SJSA1 (cell line): ENCODE measurements around the gene ABI3BP. TPM values are rescaled to one million over a fixed set of nuclear protein-coding genes. Genes with fewer than 3 reads are reported as not detected.
"Not testable (repeated sequence)": the region's sequence is repeated elsewhere in the genome, so short reads cannot be mapped to it uniquely, and the experiment has no call there.

Source experiments
- DNase-seq, 2 experiments: peaks; one replicate each; pipeline ENCODE4 v3.0.0-alpha.2; 2015 to 2020; ENCODE audit warnings: low spot score in 2 of 2, low read depth in 1 of 2
- H3K27ac ChIP-seq: fragments of 250-450 bp; sonication (Bioruptor Pico); 2 replicates; pipeline ENCODE4 v1.5.1; 2020; ENCODE audit warnings: mild to moderate bottlenecking, moderate library complexity
- H3K27me3 ChIP-seq: fragments of 250-450 bp; sonication (Bioruptor Pico); replicated peaks from 2 replicates; pipeline ENCODE4 v1.5.1; 2020; ENCODE audit warnings: mild to moderate bottlenecking, moderate library complexity
- H3K36me3 ChIP-seq: fragments of 250-450 bp; sonication (Bioruptor Pico); 2 replicates; pipeline ENCODE4 v1.5.1; 2020; ENCODE audit warnings: mild to moderate bottlenecking
- H3K4me1 ChIP-seq: fragments of 250-450 bp; sonication (Bioruptor Pico); replicated peaks from 2 replicates; pipeline ENCODE4 v1.6.1; 2021; ENCODE audit warnings: mild to moderate bottlenecking
- H3K4me3 ChIP-seq: fragments of 250-450 bp; sonication (Bioruptor Pico); 2 replicates; pipeline ENCODE4 v1.5.1; 2020; ENCODE audit warnings: mild to moderate bottlenecking
- H3K9me3 ChIP-seq: fragments of 250-450 bp; sonication (Bioruptor Pico); replicated peaks from 2 replicates; pipeline ENCODE4 v1.5.1; 2020; ENCODE audit warnings: mild to moderate bottlenecking
- total RNA-seq: library from RNA; depleted of rRNA; stranded (reverse); fragments of >200 nt; shearing (Covaris generic); gene quantifications from 2 replicates; pipeline ENCODE4 v1.2.3, GENCODE V29; 2014

Gene ABI3BP
- total RNA-seq, 1 experiment from 2014 or later, result 0.05 TPM

DNA sequence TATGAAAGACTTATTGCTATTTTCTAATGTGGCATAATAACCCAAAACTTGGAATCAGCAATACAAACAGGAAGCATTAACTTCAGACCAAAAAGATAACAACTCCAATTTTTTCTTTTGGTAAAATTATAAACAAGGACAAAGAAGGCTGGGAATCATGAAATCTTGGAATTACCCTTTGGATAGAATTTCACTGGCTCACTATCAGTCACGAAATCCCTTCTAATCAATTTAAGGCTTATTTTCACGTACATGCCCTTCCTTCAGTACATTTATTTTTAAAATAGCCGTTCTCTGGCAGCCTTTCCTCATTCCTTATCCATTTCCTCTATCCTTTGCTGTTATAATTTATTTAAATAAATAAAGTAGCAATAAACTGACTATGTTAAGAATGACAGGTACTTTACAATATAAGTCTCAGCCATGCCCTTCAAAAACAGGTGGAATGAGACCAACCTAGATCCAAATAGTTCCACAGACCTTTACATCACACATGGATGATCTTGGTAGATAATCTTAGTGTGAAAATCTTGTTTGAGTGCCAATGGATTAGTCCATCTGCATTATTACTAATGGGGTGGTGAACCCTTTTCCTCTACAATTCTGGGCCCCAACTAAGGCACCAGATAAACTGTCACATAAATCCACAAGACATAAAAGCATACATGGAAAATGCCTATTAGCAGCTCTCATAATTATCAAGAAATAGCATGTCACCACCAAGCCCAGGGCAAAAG, 38.9 kb downstream of the ABI3BP start:
- H3K4me3 ChIP-seq, result no peak overlapping the region
- no peaks in the 10 kb centered on the region for H3K36me3 ChIP-seq
- DNase-seq, result no peak
- H3K27ac ChIP-seq, result no peak overlapping the region
- H3K27me3 ChIP-seq, result no peaks in the 10 kb centered on the region
- no peaks in the 10 kb centered on the region for H3K4me1 ChIP-seq
- no peaks in the 10 kb centered on the region for H3K9me3 ChIP-seq

GRCh38 chr3:100953103-100953502, 40.1 kb downstream of the ABI3BP start:
- Histone ChIP-seq H3K27ac (no peak overlapping the region), H3K4me1 (no peaks in the 10 kb centered on the region), H3K9me3 (no peaks in the 10 kb centered on the region), H3K27me3 (no peaks in the 10 kb centered on the region), H3K36me3 (no peaks in the 10 kb centered on the region), H3K4me3 (no peak overlapping the region)
- DNase-seq, result no peak

DNA sequence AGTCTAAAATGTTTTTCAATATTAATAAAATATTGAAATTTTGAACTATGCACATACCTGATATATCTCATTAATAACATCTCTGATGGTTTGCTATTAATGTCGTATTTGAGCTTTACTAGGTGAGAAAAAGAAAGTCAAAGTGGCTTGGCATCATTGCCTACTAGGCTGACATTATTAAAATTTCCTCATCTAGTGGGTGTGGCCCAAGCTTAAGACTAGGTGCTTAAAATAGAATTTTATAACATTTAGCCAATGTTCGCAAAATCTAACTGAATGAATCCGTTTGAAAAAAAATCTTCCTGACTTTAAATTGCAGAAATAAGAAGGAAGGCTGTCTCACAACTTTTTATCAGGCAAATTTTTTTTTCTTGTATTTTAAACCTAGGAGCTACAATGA, 46.1 kb downstream of the ABI3BP start:
- H3K4me1 ChIP-seq, result no peaks in the 10 kb centered on the region
- H3K36me3 ChIP-seq, result no peaks in the 10 kb centered on the region
- DNase-seq, result no peak
- no peaks in the 10 kb centered on the region for H3K9me3 ChIP-seq
- no peaks in the 10 kb centered on the region; the same call in 1 of the 2 replicates for H3K27me3 ChIP-seq
- H3K27ac ChIP-seq, result no peak overlapping the region
- no peak overlapping the region for H3K4me3 ChIP-seq

GRCh38 chr3:100946096-100946495, 47.1 kb downstream of the ABI3BP start:
- H3K27ac ChIP-seq, H3K36me3 ChIP-seq, H3K4me3 ChIP-seq, H3K9me3 ChIP-seq, H3K4me1 ChIP-seq, H3K27me3 ChIP-seq, DNase-seq: not testable (repeated sequence)

- H3K4me1 ChIP-seq, result no peaks in the 10 kb centered on the region
- H3K27me3 ChIP-seq, result no peaks in the 10 kb centered on the region; the same call in 1 of the 2 replicates
- H3K4me3 ChIP-seq, result no peak overlapping the region
- no peak overlapping the region for H3K27ac ChIP-seq
- H3K36me3 ChIP-seq, result no peaks in the 10 kb centered on the region
- H3K9me3 ChIP-seq, result no peaks in the 10 kb centered on the region
- DNase-seq, result no peak
Observed at GRCh38 chr3:100941451-100941850, 51.8 kb downstream of the ABI3BP start.

- H3K27ac ChIP-seq, result no peak overlapping the region
- no peaks in the 10 kb centered on the region for H3K36me3 ChIP-seq
- H3K4me1 ChIP-seq, result no peaks in the 10 kb centered on the region
- H3K9me3 ChIP-seq, result no peaks in the 10 kb centered on the region
- H3K4me3 ChIP-seq, result no peak overlapping the region
- no peaks in the 10 kb centered on the region; the same call in 1 of the 2 replicates for H3K27me3 ChIP-seq
- no peak for DNase-seq
Observed at GRCh38 chr3:100941041-100941440, 52.2 kb downstream of the ABI3BP start.

DNA sequence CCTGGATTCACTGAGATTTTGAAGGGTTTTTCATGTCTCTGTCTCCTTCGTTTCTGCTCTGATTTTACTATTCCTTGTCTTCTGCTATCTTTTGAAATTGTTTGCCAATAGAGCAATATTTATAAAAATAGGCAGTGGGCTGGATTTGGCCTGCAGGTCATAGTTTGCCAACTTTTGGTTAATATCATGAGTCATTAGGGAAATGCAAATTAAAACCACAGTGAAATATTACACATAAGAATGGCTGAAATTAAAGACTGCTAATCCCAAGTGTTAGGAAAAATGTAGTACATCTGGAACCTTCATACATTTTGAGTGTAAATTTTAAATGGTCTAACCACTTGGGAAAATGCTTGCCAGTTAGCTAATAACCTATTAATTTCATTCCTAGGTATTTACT, 56.3 kb downstream of the ABI3BP start:
- H3K9me3 ChIP-seq, result no peaks in the 10 kb centered on the region

GRCh38 chr3:100932491-100932890, 60.7 kb downstream of the ABI3BP start:
- no peak for DNase-seq
- H3K4me1 ChIP-seq, result no peaks in the 10 kb centered on the region
- H3K27ac ChIP-seq, result no peak overlapping the region
- no peaks in the 10 kb centered on the region for H3K36me3 ChIP-seq
- H3K9me3 ChIP-seq, result no peaks in the 10 kb centered on the region
- no peaks in the 10 kb centered on the region for H3K27me3 ChIP-seq
- H3K4me3 ChIP-seq, result no peak overlapping the region

More for the DNA sequence above, 56.3 kb downstream of the ABI3BP start:
- Histone ChIP-seq H3K27ac (no peak overlapping the region), H3K36me3 (no peaks in the 10 kb centered on the region), H3K4me1 (no peaks in the 10 kb centered on the region), H3K4me3 (no peak overlapping the region), H3K27me3 (no peaks in the 10 kb centered on the region)
- DNase-seq, result no peak

GRCh38 chr3:100928638-100929428, 64.4 kb downstream of the ABI3BP start:
- no peaks in the 10 kb centered on the region for H3K4me1 ChIP-seq
- no peak overlapping the region for H3K27ac ChIP-seq
- H3K4me3 ChIP-seq, result no peak overlapping the region
- no peak for DNase-seq
- H3K9me3 ChIP-seq, result no peaks in the 10 kb centered on the region
- H3K27me3 ChIP-seq, result no peaks in the 10 kb centered on the region
- H3K36me3 ChIP-seq, result no peaks in the 10 kb centered on the region

DNA sequence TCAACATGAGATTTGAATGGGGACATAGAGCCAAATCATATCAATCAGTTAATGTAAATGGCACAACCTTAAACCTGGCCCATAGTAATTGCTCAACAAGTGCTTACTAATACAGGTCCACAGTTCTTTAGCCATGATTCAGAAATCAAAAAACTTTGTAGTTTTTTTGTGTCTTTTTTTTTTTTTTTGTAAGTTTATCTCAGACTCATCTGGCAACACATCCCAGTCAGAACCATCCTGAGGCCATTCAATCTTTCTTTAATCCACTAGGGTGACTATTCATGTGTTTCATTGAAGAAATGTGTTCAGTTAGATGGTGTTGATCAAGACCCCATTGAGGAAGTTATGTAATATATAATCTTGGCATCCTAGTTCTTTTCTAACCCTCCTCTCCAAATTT, 65.4 kb downstream of the ABI3BP start:
- no peak overlapping the region for H3K4me3 ChIP-seq
- H3K9me3 ChIP-seq, result no peaks in the 10 kb centered on the region
- H3K4me1 ChIP-seq, result no peaks in the 10 kb centered on the region
- no peaks in the 10 kb centered on the region for H3K27me3 ChIP-seq
- DNase-seq, result no peak
- no peaks in the 10 kb centered on the region for H3K36me3 ChIP-seq
- no peak overlapping the region for H3K27ac ChIP-seq

DNA sequence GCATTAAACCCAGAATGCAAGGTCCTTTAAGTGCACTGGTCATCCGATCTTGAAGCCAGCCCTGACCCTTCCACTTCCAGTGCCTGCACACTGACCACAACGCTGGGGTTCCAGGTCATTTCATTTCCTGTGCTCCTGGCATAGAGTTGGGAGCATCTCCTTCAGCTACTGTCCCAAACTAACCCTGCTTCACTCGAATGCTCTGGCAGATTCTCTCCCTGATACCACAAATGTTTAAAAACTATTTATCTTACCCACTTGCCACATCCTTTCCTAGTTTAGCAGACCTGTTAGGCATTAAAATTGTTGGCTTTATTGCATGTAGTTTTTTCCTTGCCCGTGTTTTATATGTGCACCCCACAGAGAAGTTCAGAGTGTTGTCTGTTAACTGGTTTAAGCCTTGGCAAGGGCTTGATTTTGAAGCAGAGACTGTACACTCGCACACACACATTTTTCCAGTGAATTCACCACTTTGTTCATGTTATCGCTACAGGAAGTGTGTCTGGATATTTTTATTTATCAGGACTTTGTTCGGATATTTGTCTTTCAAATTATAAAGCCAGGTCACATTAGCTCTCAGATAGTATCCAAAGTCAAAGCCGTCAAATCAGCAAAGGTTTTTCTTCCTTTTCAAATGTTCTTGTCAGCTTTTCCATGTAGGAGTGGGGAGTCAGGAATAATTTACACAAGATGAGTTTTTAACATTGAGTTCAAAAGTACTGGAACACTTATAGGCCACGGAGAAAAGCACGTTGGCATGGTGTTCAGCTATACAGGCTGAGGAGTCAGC, 77.3 kb downstream of the ABI3BP start:
- no peaks in the 10 kb centered on the region for H3K27me3 ChIP-seq
- no peak overlapping the region for H3K4me3 ChIP-seq
- no peaks in the 10 kb centered on the region for H3K4me1 ChIP-seq
- no peaks in the 10 kb centered on the region for H3K36me3 ChIP-seq
- H3K9me3 ChIP-seq, result no peaks in the 10 kb centered on the region
- no peak overlapping the region for H3K27ac ChIP-seq
- no peak for DNase-seq

GRCh38 chr3:100913870-100914648, 79.2 kb downstream of the ABI3BP start:
- no peaks in the 10 kb centered on the region for H3K27me3 ChIP-seq
- H3K27ac ChIP-seq, result no peak overlapping the region
- no peak for DNase-seq
- H3K9me3 ChIP-seq, result no peaks in the 10 kb centered on the region
- H3K36me3 ChIP-seq, result no peaks in the 10 kb centered on the region
- no peak overlapping the region for H3K4me3 ChIP-seq
- H3K4me1 ChIP-seq, result no peaks in the 10 kb centered on the region

DNA sequence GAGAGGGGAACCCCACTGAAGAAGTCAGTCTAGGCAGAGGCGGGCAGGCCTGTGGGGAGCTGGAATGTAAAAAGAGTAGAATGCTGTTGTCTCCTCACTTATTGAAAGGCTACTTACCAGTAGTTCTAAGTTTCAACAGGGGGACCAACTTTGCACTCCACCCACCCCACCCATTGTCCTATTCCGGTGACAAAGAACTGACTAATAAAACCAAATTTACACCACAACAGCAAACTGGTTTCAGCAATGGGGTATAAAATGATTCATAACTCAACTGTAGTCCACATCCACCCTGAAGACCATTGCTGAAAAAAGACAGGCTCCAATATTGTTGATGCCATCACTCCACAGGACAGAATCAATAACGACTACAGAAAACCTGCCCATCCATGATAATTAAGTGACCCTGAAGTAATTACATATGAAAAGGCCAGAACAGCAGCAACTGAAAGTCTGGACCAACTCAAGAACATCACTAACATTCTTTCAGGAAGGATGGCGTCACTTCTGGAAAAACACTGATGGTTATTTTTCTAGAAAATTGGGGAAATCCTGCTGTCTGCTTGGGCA, 80.2 kb downstream of the ABI3BP start:
- Histone ChIP-seq H3K27ac (no peak overlapping the region), H3K4me3 (no peak overlapping the region), H3K36me3 (no peaks in the 10 kb centered on the region), H3K9me3 (no peaks in the 10 kb centered on the region), H3K27me3 (no peaks in the 10 kb centered on the region), H3K4me1 (no peaks in the 10 kb centered on the region)
- no peak for DNase-seq
